Measurements from ENCODE around the gene SHISA7.

SHISA7 gene

GRCh38 chr19:55487924-55488687 is 45.0 kb upstream of the SHISA7 start, which contains the start of gene SSC5D:
Gene SSC5D, plus strand, starts transcription at chr19:55488436. Its CDS starts 154 bp downstream, at chr19:55488590.
- Histone ChIP-seq H3K9me2 (replicated peaks; ENCODE audit: low read depth, low read length) (no peaks in the 10 kb centered on the region), H3K4me1 (ENCODE audit: insufficient read depth, low read length, poor library complexity, severe bottlenecking) (peaks cover 19% of the 10 kb centered on the region)

GRCh38 chr19:55486971-55487923 is 44.1 kb upstream of the SHISA7 start:
- Histone ChIP-seq H3K9ac (ENCODE audit: low read depth, low read length, poor library complexity, severe bottlenecking) (no peak overlapping the region), H3F3A (ENCODE audit: low read depth) (no peaks in the 10 kb centered on the region), H3K4me3 (ENCODE audit: low read length, poor library complexity, severe bottlenecking) (peak overlapping the region; percentile 10), H3K4me1 (ENCODE audit: insufficient read depth, low read length, poor library complexity, severe bottlenecking) (peaks cover 19% of the 10 kb centered on the region), H3K36me3 (ENCODE audit: insufficient read depth, low read length) (no peaks in the 10 kb centered on the region), H3K9me2 (replicated peaks; ENCODE audit: low read depth, low read length) (no peaks in the 10 kb centered on the region), H3K9me3 (ENCODE audit: insufficient read depth, low read depth, low read length) (no peaks in the 10 kb centered on the region), H4K20me1 (ENCODE audit: insufficient read depth, low read length, poor library complexity, severe bottlenecking) (peaks cover 2% of the 10 kb centered on the region), H3K79me2 (ENCODE audit: insufficient read depth, low read length) (no peaks in the 10 kb centered on the region), H2AFZ (ENCODE audit: low read length) (no peak overlapping the region), H3K27me3 (ENCODE audit: insufficient read depth, low read length, poor library complexity, severe bottlenecking) (no peaks in the 10 kb centered on the region), H3K4me2 (ENCODE audit: low read depth, low read length, poor library complexity, severe bottlenecking) (peak overlapping the region; percentile 40)
- TF ChIP-seq EZH2phosphoT487 (IDR thresholded peaks at IDR 0.05; ENCODE audit: borderline replicate concordance) (no peak), CTCF (conservative IDR thresholded peaks at IDR 0.05; ENCODE audit: low read length) (no peak)

More at GRCh38 chr19:55487924-55488687, 45.0 kb upstream of the SHISA7 start, which contains the start of gene SSC5D:
- TF ChIP-seq CTCF (conservative IDR thresholded peaks at IDR 0.05; ENCODE audit: low read length) (no peak), EZH2phosphoT487 (IDR thresholded peaks at IDR 0.05; ENCODE audit: borderline replicate concordance) (no peak)
- H3K9ac ChIP-seq (ENCODE audit: low read depth, low read length, poor library complexity, severe bottlenecking): no peak within 1 kb of the TSS
- no peak within 1 kb of the TSS for H2AFZ ChIP-seq (ENCODE audit: low read length)
- H3K79me2 ChIP-seq (ENCODE audit: insufficient read depth, low read length): no peaks in the 10 kb centered on the region
- no peaks in the 10 kb centered on the region for H3K9me3 ChIP-seq (ENCODE audit: insufficient read depth, low read depth, low read length)
- no peaks in the 10 kb centered on the region for H3F3A ChIP-seq (ENCODE audit: low read depth)
- H4K20me1 ChIP-seq (ENCODE audit: insufficient read depth, low read length, poor library complexity, severe bottlenecking): peaks cover 2% of the 10 kb centered on the region
- H3K36me3 ChIP-seq (ENCODE audit: insufficient read depth, low read length): no peaks in the 10 kb centered on the region
- peak within 1 kb of the TSS; percentile 40 for H3K4me2 ChIP-seq (ENCODE audit: low read depth, low read length, poor library complexity, severe bottlenecking)
- H3K27me3 ChIP-seq (ENCODE audit: insufficient read depth, low read length, poor library complexity, severe bottlenecking): no peaks in the 10 kb centered on the region
- H3K4me3 ChIP-seq (ENCODE audit: low read length, poor library complexity, severe bottlenecking): no peak within 1 kb of the TSS

- H3K4me3 ChIP-seq (ENCODE audit: low read length, poor library complexity, severe bottlenecking): peak overlapping the region; percentile 80
- H3K9me3 ChIP-seq (ENCODE audit: insufficient read depth, low read depth, low read length): no peaks in the 10 kb centered on the region
- no peaks in the 10 kb centered on the region for H3K27me3 ChIP-seq (ENCODE audit: insufficient read depth, low read length, poor library complexity, severe bottlenecking)
- no peaks in the 10 kb centered on the region for H3K36me3 ChIP-seq (ENCODE audit: insufficient read depth, low read length)
- no peaks in the 10 kb centered on the region for H3K79me2 ChIP-seq (ENCODE audit: insufficient read depth, low read length)
- TF ChIP-seq CTCF (conservative IDR thresholded peaks at IDR 0.05; ENCODE audit: low read length): no peak
- TF ChIP-seq EZH2phosphoT487 (IDR thresholded peaks at IDR 0.05; ENCODE audit: borderline replicate concordance): no peak
- no peak overlapping the region for H2AFZ ChIP-seq (ENCODE audit: low read length)
- peak overlapping the region; percentile 93 for H3K4me2 ChIP-seq (ENCODE audit: low read depth, low read length, poor library complexity, severe bottlenecking)
- no peaks in the 10 kb centered on the region for H3K9me2 ChIP-seq (replicated peaks; ENCODE audit: low read depth, low read length)
- H3K4me1 ChIP-seq (ENCODE audit: insufficient read depth, low read length, poor library complexity, severe bottlenecking): peaks cover 19% of the 10 kb centered on the region
- H4K20me1 ChIP-seq (ENCODE audit: insufficient read depth, low read length, poor library complexity, severe bottlenecking): peaks cover 2% of the 10 kb centered on the region
- no peaks in the 10 kb centered on the region for H3F3A ChIP-seq (ENCODE audit: low read depth)
- H3K9ac ChIP-seq (ENCODE audit: low read depth, low read length, poor library complexity, severe bottlenecking): peak overlapping the region; percentile 77
These were observed 43.2 kb upstream of the SHISA7 start for GRCh38 chr19:55486043-55486970.
